SU-DHL-6 (cell line): Measurements from ENCODE around the gene BNC2.

ENCODE experiments used
- H2AFZ ChIP-seq: fragments of 200-600 bp; sonication (generic); 2 replicates; pipeline ENCODE4 v1.6.1; 2014; ENCODE audit warnings: low read depth, mild to moderate bottlenecking, moderate library complexity, mixed read lengths, antibody characterized with exemption, low read length; ENCODE audit not compliant: severe bottlenecking
- H3F3A ChIP-seq: fragments of 200-600 bp; shearing (Covaris generic); 2 replicates; pipeline ENCODE4 v1.6.0; 2016; ENCODE audit warnings: antibody characterized with exemption, mild to moderate bottlenecking; ENCODE audit not compliant: insufficient read depth
- H3K27ac ChIP-seq: fragments of 200-600 bp; sonication (generic); 2 replicates; pipeline ENCODE4 v1.5.1; 2016; ENCODE audit warnings: low read depth, mild to moderate bottlenecking, low read length, moderate library complexity, mixed read lengths
- H3K27me3 ChIP-seq: fragments of 200-600 bp; sonication (generic), shearing (Covaris generic); 2 replicates; pipeline ENCODE4 v1.6.0; 2014; ENCODE audit warnings: mild to moderate bottlenecking, low read length
- H3K36me3 ChIP-seq: fragments of 200-600 bp; sonication (generic); 2 replicates; pipeline ENCODE4 v1.6.1; 2014; ENCODE audit warnings: mild to moderate bottlenecking, low read length, mixed read lengths
- H3K4me2 ChIP-seq: fragments of 300-600, 200-600 bp; shearing (Covaris generic), sonication (generic); 2 replicates; pipeline ENCODE4 v1.6.0; 2014; ENCODE audit warnings: low read length, low read depth, mild to moderate bottlenecking; ENCODE audit not compliant: poor library complexity, severe bottlenecking
- H3K4me3 ChIP-seq: fragments of 200-600 bp; sonication (generic); 2 replicates; pipeline ENCODE4 v1.5.1; 2014; ENCODE audit warnings: antibody characterized with exemption, low read length, mild to moderate bottlenecking, mixed read lengths; ENCODE audit not compliant: insufficient read depth, poor library complexity, severe bottlenecking
- H3K79me2 ChIP-seq: fragments of 200-600 bp; sonication (generic); 2 replicates; pipeline ENCODE4 v1.6.1; 2014; ENCODE audit warnings: mild to moderate bottlenecking, low read length, moderate library complexity; ENCODE audit not compliant: insufficient read depth
- H3K9ac ChIP-seq: fragments of 200-600 bp; sonication (generic); 2 replicates; pipeline ENCODE4 v1.7.0; 2014; ENCODE audit warnings: mild to moderate bottlenecking, low read length
- H3K9me2 ChIP-seq: fragments of 200-600 bp; sonication (generic); replicated peaks from 2 replicates; pipeline ENCODE4 v1.6.1; 2014; ENCODE audit warnings: low read length; ENCODE audit not compliant: insufficient read depth
- H3K9me3 ChIP-seq: fragments of 200-600 bp; sonication (generic); 2 replicates; pipeline ENCODE4 v1.6.1; 2014; ENCODE audit warnings: low read length, mixed read lengths; ENCODE audit not compliant: insufficient read depth
- H4K20me1 ChIP-seq: fragments of 200-600 bp; sonication (generic); 2 replicates; pipeline ENCODE4 v1.6.1; 2014; ENCODE audit warnings: low read depth, mild to moderate bottlenecking, antibody characterized with exemption, low read length, moderate library complexity, mixed read lengths
- EZH2phosphoT487 ChIP-seq: fragments of 200-600 bp; sonication (generic), shearing (Covaris generic); conservative IDR thresholded peaks from 2 replicates; pipeline ENCODE4 v1.6.1; 2018; ENCODE audit warnings: mild to moderate bottlenecking, antibody characterized with exemption, low read length, moderate library complexity, mixed read lengths
- TF ChIP-seq, protein P1 (sequence below): fragments of 200-600 bp; sonication (generic); IDR thresholded peaks from one replicate; pipeline ENCODE4 v1.5.1; 2017; ENCODE audit warnings: antibody characterized with exemption, mild to moderate bottlenecking, low read length, moderate library complexity; ENCODE audit not compliant: insufficient read depth, poor library complexity, severe bottlenecking

Gene BNC2, protein sequence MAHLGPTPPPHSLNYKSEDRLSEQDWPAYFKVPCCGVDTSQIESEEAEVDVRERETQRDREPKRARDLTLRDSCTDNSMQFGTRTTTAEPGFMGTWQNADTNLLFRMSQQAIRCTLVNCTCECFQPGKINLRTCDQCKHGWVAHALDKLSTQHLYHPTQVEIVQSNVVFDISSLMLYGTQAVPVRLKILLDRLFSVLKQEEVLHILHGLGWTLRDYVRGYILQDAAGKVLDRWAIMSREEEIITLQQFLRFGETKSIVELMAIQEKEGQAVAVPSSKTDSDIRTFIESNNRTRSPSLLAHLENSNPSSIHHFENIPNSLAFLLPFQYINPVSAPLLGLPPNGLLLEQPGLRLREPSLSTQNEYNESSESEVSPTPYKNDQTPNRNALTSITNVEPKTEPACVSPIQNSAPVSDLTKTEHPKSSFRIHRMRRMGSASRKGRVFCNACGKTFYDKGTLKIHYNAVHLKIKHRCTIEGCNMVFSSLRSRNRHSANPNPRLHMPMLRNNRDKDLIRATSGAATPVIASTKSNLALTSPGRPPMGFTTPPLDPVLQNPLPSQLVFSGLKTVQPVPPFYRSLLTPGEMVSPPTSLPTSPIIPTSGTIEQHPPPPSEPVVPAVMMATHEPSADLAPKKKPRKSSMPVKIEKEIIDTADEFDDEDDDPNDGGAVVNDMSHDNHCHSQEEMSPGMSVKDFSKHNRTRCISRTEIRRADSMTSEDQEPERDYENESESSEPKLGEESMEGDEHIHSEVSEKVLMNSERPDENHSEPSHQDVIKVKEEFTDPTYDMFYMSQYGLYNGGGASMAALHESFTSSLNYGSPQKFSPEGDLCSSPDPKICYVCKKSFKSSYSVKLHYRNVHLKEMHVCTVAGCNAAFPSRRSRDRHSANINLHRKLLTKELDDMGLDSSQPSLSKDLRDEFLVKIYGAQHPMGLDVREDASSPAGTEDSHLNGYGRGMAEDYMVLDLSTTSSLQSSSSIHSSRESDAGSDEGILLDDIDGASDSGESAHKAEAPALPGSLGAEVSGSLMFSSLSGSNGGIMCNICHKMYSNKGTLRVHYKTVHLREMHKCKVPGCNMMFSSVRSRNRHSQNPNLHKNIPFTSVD

DNA sequence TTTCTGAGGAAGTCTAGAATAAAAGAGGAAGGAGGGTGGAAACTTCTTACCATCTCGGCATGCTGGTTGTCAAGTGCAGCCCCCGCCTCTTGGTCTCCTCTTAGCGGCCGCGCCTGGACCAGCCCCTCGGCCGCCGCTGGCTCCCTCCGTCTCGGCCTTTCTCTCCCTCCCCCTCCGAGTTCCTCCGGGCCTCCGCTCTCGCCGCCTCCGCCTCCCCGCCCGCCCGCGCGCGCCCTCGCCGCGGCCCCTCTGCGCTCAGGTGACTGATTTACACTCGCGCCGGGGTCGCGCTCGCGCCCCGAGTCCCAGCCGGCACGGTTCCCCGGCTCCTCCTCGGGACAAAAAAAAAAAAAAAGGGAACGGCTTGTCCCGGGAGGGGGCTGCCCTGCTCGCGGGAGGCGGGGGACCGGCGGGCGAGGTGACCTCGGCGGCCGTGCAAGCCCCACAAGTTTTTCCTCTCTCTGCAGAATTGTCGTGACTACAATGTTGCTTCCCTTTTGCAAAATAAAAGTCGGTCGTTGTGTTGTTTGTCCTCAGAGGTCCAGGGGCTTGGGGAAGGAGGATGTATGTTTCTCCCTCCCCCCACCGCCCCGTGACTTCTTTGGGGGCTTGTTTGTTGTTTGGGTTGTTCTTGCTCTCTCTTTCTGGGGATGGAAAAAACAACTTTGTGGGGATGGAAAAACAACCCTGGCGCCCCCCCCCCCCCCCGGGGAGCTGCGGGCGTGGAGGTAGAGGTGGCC lies at the start of gene BNC2:
Gene BNC2, minus strand, starts transcription at position 75 of the 740 bp plus-strand sequence. Its CDS starts 22 bp downstream, at position 53.
- H3K9ac ChIP-seq: no peak within 1 kb of the TSS
- H3K4me3 ChIP-seq: no peak within 1 kb of the TSS

GRCh38 chr9:16918920-16919319 lies 48.5 kb upstream of the BNC2 start:
- Histone ChIP-seq H3K4me3 (no peak overlapping the region), H3F3A (no peaks in the 10 kb centered on the region), H3K27ac (no peak overlapping the region), H2AFZ (no peak overlapping the region), H3K9ac (no peak overlapping the region), H3K36me3 (no peaks in the 10 kb centered on the region), H3K9me2 (no peaks in the 10 kb centered on the region), H3K27me3 (no peaks in the 10 kb centered on the region), H3K9me3 (no peaks in the 10 kb centered on the region; the same call in 1 of the 2 replicates), H4K20me1 (no peaks in the 10 kb centered on the region), H3K4me2 (no peak overlapping the region), H3K79me2 (no peaks in the 10 kb centered on the region)
- TF ChIP-seq, protein P1, sequence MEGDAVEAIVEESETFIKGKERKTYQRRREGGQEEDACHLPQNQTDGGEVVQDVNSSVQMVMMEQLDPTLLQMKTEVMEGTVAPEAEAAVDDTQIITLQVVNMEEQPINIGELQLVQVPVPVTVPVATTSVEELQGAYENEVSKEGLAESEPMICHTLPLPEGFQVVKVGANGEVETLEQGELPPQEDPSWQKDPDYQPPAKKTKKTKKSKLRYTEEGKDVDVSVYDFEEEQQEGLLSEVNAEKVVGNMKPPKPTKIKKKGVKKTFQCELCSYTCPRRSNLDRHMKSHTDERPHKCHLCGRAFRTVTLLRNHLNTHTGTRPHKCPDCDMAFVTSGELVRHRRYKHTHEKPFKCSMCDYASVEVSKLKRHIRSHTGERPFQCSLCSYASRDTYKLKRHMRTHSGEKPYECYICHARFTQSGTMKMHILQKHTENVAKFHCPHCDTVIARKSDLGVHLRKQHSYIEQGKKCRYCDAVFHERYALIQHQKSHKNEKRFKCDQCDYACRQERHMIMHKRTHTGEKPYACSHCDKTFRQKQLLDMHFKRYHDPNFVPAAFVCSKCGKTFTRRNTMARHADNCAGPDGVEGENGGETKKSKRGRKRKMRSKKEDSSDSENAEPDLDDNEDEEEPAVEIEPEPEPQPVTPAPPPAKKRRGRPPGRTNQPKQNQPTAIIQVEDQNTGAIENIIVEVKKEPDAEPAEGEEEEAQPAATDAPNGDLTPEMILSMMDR: no peak
- no peak for TF ChIP-seq EZH2phosphoT487

More for the DNA sequence above, at the start of gene BNC2:
- Histone ChIP-seq H3K36me3 (no peaks in the 10 kb centered on the region), H3K27me3 (no peaks in the 10 kb centered on the region), H2AFZ (no peak within 1 kb of the TSS), H4K20me1 (no peaks in the 10 kb centered on the region), H3F3A (no peaks in the 10 kb centered on the region), H3K9me2 (no peaks in the 10 kb centered on the region), H3K9me3 (no peaks in the 10 kb centered on the region), H3K4me2 (no peak within 1 kb of the TSS), H3K27ac (no peak within 1 kb of the TSS), H3K79me2 (no peaks in the 10 kb centered on the region)
- TF ChIP-seq EZH2phosphoT487: no peak
- TF ChIP-seq, protein P1: no peak

DNA sequence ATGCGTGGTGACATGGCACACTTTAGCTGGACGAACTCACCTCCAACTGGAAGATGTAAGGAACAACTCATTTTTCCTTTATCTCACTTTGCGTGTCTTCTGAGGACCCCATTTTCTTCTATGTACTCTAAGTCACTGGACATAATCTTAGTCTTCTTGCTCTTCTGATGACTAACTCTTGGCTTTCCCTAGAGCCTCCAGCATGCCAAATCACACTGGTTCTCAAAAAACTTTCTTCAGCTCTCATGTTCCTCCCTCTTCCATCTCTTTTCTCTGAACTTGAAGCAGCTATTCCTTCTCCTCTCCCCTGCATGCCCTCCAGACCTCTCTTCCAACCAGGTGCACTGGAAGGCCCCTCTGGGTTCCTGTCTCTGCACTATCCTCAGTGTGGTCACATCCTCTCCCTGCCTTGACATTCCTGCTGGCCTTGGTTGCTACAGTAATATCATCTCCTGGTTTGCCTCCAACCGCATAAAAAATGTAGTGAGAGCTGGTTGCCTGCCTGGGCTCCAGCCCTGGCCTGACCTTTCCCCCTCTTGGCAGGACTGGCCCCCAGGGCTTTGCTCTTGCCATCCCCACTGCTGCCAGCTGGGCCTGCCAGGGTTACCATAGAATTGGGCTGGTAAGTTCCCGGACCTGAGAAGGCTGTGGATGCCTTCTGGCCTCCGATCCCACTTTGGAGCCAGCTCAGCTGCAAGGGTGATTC lies 44.8 kb upstream of the BNC2 start:
- H3K79me2 ChIP-seq: no peaks in the 10 kb centered on the region
- no peak overlapping the region for H2AFZ ChIP-seq
- no peaks in the 10 kb centered on the region for H3F3A ChIP-seq
- no peak for TF ChIP-seq EZH2phosphoT487
- TF ChIP-seq, protein P1: no peak
- H3K9ac ChIP-seq: no peak overlapping the region
- H3K27me3 ChIP-seq: no peaks in the 10 kb centered on the region
- no peak overlapping the region for H3K27ac ChIP-seq
- H3K9me2 ChIP-seq: no peaks in the 10 kb centered on the region
- H3K36me3 ChIP-seq: no peaks in the 10 kb centered on the region
- no peaks in the 10 kb centered on the region for H4K20me1 ChIP-seq
- H3K9me3 ChIP-seq: no peaks in the 10 kb centered on the region; the same call in 1 of the 2 replicates
- no peak overlapping the region for H3K4me3 ChIP-seq
- no peak overlapping the region for H3K4me2 ChIP-seq
